Effector memory CD8-positive, alpha-beta T cell (primary cell): Measurements from ENCODE around the gene ITPRIPL1.

ENCODE experiments used
- ATAC-seq: fragments of 150-1000 bp; cut with Tn5 transposase; replicated peaks from 2 replicates; pipeline ENCODE4 v1.10.0; 2021; ENCODE audit warnings: mild to moderate bottlenecking, moderate library complexity
- DNase-seq, 3 experiments: peaks; one replicate each; pipeline ENCODE4 v3.0.0; 2021
- H3K27ac Mint-ChIP-seq, 2 donors: one replicate each; pipeline ENCODE4 v1.8.0; 2022; ENCODE audit warnings: mild to moderate bottlenecking in 2 of 2, mixed read lengths in 2 of 2, moderate library complexity in 2 of 2
- H3K27me3 Mint-ChIP-seq, 2 donors: one replicate each; pipeline ENCODE4 v1.8.0; 2022; ENCODE audit warnings: mixed read lengths in 2 of 2
- H3K36me3 Mint-ChIP-seq: one replicate; pipeline ENCODE4 v1.8.0; 2022; ENCODE audit warnings: mild to moderate bottlenecking, moderate library complexity, mixed read lengths; ENCODE audit not compliant: insufficient read depth
- H3K4me1 Mint-ChIP-seq, 2 donors: one replicate each; pipeline ENCODE4 v1.8.0; 2022; ENCODE audit warnings: low read depth in 2 of 2, mixed read lengths in 2 of 2
- H3K4me3 Mint-ChIP-seq, 2 donors: one replicate each; pipeline ENCODE4 v1.8.0; 2022; ENCODE audit warnings: mild to moderate bottlenecking in 2 of 2, mixed read lengths in 2 of 2, moderate library complexity in 2 of 2
- H3K9me3 Mint-ChIP-seq, 2 donors: one replicate each; pipeline ENCODE4 v1.8.0; 2022; ENCODE audit warnings: mixed read lengths in 2 of 2

ITPRIPL1 gene

GRCh38 chr2:96353032-96353561 is 28.0 kb downstream of the ITPRIPL1 start:
- Mint-ChIP-seq H3K4me3 (no peak overlapping the region), H3K27me3 (no peaks in the 10 kb centered on the region), H3K27ac (no peak overlapping the region), H3K4me1 (no peaks in the 10 kb centered on the region), H3K36me3 (peaks cover 4% of the 10 kb centered on the region), H3K9me3 (no peaks in the 10 kb centered on the region)
- ATAC-seq (no peak), DNase-seq (no peak)

GRCh38 chr2:96353606-96354101 is 28.5 kb downstream of the ITPRIPL1 start:
- no peak overlapping the region for H3K27ac Mint-ChIP-seq
- ATAC-seq (no peak), DNase-seq (no peak)
- H3K36me3 Mint-ChIP-seq = peaks cover 2% of the 10 kb centered on the region
- H3K4me1 Mint-ChIP-seq = no peaks in the 10 kb centered on the region
- H3K27me3 Mint-ChIP-seq = no peaks in the 10 kb centered on the region
- H3K9me3 Mint-ChIP-seq = no peaks in the 10 kb centered on the region
- H3K4me3 Mint-ChIP-seq = no peak overlapping the region

- Mint-ChIP-seq H3K4me1 (peaks cover 3 to 4% of the 10 kb centered on the region in 2 donors), H3K9me3 (no peaks in the 10 kb centered on the region), H3K27me3 (no peaks in the 10 kb centered on the region), H3K27ac (no peak overlapping the region), H3K36me3 (no peaks in the 10 kb centered on the region), H3K4me3 (no peak overlapping the region)
- ATAC-seq (no peak), DNase-seq (no peak)
Measured at GRCh38 chr2:96354492-96354891, 29.4 kb downstream of the ITPRIPL1 start.

- no peaks in the 10 kb centered on the region for H3K27me3 Mint-ChIP-seq
- no peak for ATAC-seq
- no peak overlapping the region for H3K27ac Mint-ChIP-seq
- H3K4me3 Mint-ChIP-seq = no peak overlapping the region
- peaks cover 9 to 11% of the 10 kb centered on the region in 2 donors for H3K4me1 Mint-ChIP-seq
- DNase-seq = no peak
- H3K36me3 Mint-ChIP-seq = no peaks in the 10 kb centered on the region
- H3K9me3 Mint-ChIP-seq = no peaks in the 10 kb centered on the region
Measured at GRCh38 chr2:96356889-96357288, 31.8 kb downstream of the ITPRIPL1 start.

GRCh38 chr2:96359310-96359709 is 34.2 kb downstream of the ITPRIPL1 start:
- peak; percentile 21 to 35 (median 28) for DNase-seq
- peaks cover 3% of the 10 kb centered on the region for H3K36me3 Mint-ChIP-seq
- no peaks in the 10 kb centered on the region for H3K9me3 Mint-ChIP-seq
- H3K4me3 Mint-ChIP-seq = no peak overlapping the region
- ATAC-seq = peak; percentile 67
- H3K4me1 Mint-ChIP-seq = peaks cover 9 to 11% of the 10 kb centered on the region in 2 donors
- H3K27ac Mint-ChIP-seq = peak overlapping the region; percentile 59 to 79
- no peaks in the 10 kb centered on the region for H3K27me3 Mint-ChIP-seq

GRCh38 chr2:96359866-96360265 is 34.7 kb downstream of the ITPRIPL1 start:
- peak overlapping the region; percentile 59 to 79 for H3K27ac Mint-ChIP-seq
- H3K4me3 Mint-ChIP-seq = no peak overlapping the region
- no peaks in the 10 kb centered on the region for H3K27me3 Mint-ChIP-seq
- H3K36me3 Mint-ChIP-seq = peaks cover 3% of the 10 kb centered on the region
- peak; percentile 96 for ATAC-seq
- no peak for DNase-seq
- H3K9me3 Mint-ChIP-seq = no peaks in the 10 kb centered on the region
- H3K4me1 Mint-ChIP-seq = peaks cover 9 to 11% of the 10 kb centered on the region in 2 donors

- no peaks in the 10 kb centered on the region for H3K9me3 Mint-ChIP-seq
- DNase-seq = no peak
- peaks cover 6% of the 10 kb centered on the region for H3K36me3 Mint-ChIP-seq
- ATAC-seq = no peak
- no peak overlapping the region for H3K4me3 Mint-ChIP-seq
- peaks cover 9 to 11% of the 10 kb centered on the region in 2 donors for H3K4me1 Mint-ChIP-seq
- no peak overlapping the region for H3K27ac Mint-ChIP-seq
- no peaks in the 10 kb centered on the region for H3K27me3 Mint-ChIP-seq
Measured at GRCh38 chr2:96361751-96362150, 36.6 kb downstream of the ITPRIPL1 start.

- Mint-ChIP-seq H3K9me3 (no peaks in the 10 kb centered on the region), H3K27ac (peak overlapping the region in 1 of 2 donors; percentile 11), H3K27me3 (no peaks in the 10 kb centered on the region), H3K36me3 (peaks cover 3% of the 10 kb centered on the region), H3K4me3 (no peak overlapping the region), H3K4me1 (no peaks in the 10 kb centered on the region)
- no peak for DNase-seq
- no peak for ATAC-seq
Measured at GRCh38 chr2:96369186-96369585, 44.1 kb downstream of the ITPRIPL1 start.

GRCh38 chr2:96374211-96374951 is 49.3 kb downstream of the ITPRIPL1 start:
- DNase-seq = no peak
- no peak overlapping the region for H3K4me3 Mint-ChIP-seq
- ATAC-seq = no peak
- H3K4me1 Mint-ChIP-seq = no peaks in the 10 kb centered on the region
- H3K9me3 Mint-ChIP-seq = no peaks in the 10 kb centered on the region
- peaks cover 6 to 7% of the 10 kb centered on the region in 2 donors for H3K27me3 Mint-ChIP-seq
- H3K27ac Mint-ChIP-seq = no peak overlapping the region
- H3K36me3 Mint-ChIP-seq = no peaks in the 10 kb centered on the region
